Naive thymus-derived CD4-positive, alpha-beta T cell (primary cell): ENCODE measurements around the gene RIT2. TPM values are rescaled to one million over a fixed set of nuclear protein-coding genes. Genes with fewer than 3 reads are reported as not detected.

Experiments
- ATAC-seq: fragments of 150-1000 bp; cut with Tn5 transposase; 2 replicates; pipeline ENCODE4 v1.10.0; 2021; ENCODE audit warnings: mild to moderate bottlenecking, moderate library complexity
- CTCF ChIA-PET: fragments of 350-600 bp; sonication (Branson Sonifier 250); formaldehyde crosslinking; loops from one replicate; lab custom pipeline; 2021; ENCODE audit warnings: antibody characterized with exemption; lab: Charles Lee
- POLR2A ChIA-PET: fragments of 350-600 bp; sonication (Branson Sonifier 250); formaldehyde crosslinking; loops from one replicate; lab custom pipeline; 2021; ENCODE audit warnings: antibody characterized with exemption, inconsistent platforms; lab: Charles Lee
- DNase-seq, 9 donors: peaks; one replicate each; pipeline versions ENCODE4 v3.0.0 to v3.0.0-alpha.2; 2020 to 2022; ENCODE audit warnings: mixed read lengths in 1 of 9
- H3K27ac ChIP-seq: one replicate; pipeline ENCODE4 v1.7.0; 2013; ENCODE audit warnings: mild to moderate bottlenecking, low read depth, low read length, moderate library complexity
- H3K27me3 ChIP-seq, 2 donors: one replicate each; pipeline ENCODE4 v1.7.0; 2013; ENCODE audit warnings: low read length in 2 of 2, mild to moderate bottlenecking in 2 of 2, moderate library complexity in 2 of 2; ENCODE audit not compliant: control insufficient read depth in 2 of 2, insufficient read depth in 2 of 2
- H3K36me3 ChIP-seq, 3 experiments: 1 replicate in 2 of 3; 2 replicates in 1 of 3; pipeline ENCODE4 v1.7.0; 2013; ENCODE audit warnings: low read length in 3 of 3, mild to moderate bottlenecking in 3 of 3, moderate library complexity in 1 of 3; ENCODE audit not compliant: insufficient read depth in 3 of 3, control insufficient read depth in 2 of 3
- H3K4me1 ChIP-seq, 2 donors: one replicate each; pipeline ENCODE4 v1.7.0; 2013; ENCODE audit warnings: low read length in 2 of 2, mild to moderate bottlenecking in 2 of 2, moderate library complexity in 1 of 2; ENCODE audit not compliant: control insufficient read depth in 2 of 2, insufficient read depth in 2 of 2
- H3K4me3 ChIP-seq: 2 replicates; pipeline ENCODE4 v1.7.0; 2013; ENCODE audit warnings: mild to moderate bottlenecking, low read length
- H3K9me3 ChIP-seq, 3 experiments: 1 replicate in 2 of 3; 2 replicates in 1 of 3; pipeline ENCODE4 v1.7.0; 2013; ENCODE audit warnings: low read length in 3 of 3; ENCODE audit not compliant: control insufficient read depth in 2 of 3
- H3K27ac Mint-ChIP-seq, 9 donors: one replicate each; pipeline ENCODE4 v1.8.0; 2020 to 2022; ENCODE audit warnings: mixed read lengths in 9 of 9, mild to moderate bottlenecking in 8 of 9, moderate library complexity in 5 of 9, inconsistent platforms in 2 of 9
- H3K27me3 Mint-ChIP-seq, 5 donors: one replicate each; pipeline ENCODE4 v1.8.0; 2021 to 2022; ENCODE audit warnings: mixed read lengths in 5 of 5, mild to moderate bottlenecking in 1 of 5
- H3K36me3 Mint-ChIP-seq, 5 donors: one replicate each; pipeline ENCODE4 v1.8.0; 2020 to 2022; ENCODE audit warnings: mixed read lengths in 5 of 5, mild to moderate bottlenecking in 3 of 5, inconsistent platforms in 1 of 5
- H3K4me1 Mint-ChIP-seq, 7 donors: one replicate each; pipeline ENCODE4 v1.8.0; 2020 to 2022; ENCODE audit warnings: mixed read lengths in 7 of 7, mild to moderate bottlenecking in 3 of 7, inconsistent platforms in 1 of 7
- H3K4me3 Mint-ChIP-seq, 10 donors: one replicate each; pipeline ENCODE4 v1.8.0; 2020 to 2022; ENCODE audit warnings: mild to moderate bottlenecking in 10 of 10, mixed read lengths in 10 of 10, moderate library complexity in 6 of 10, inconsistent platforms in 2 of 10
- H3K9me3 Mint-ChIP-seq, 11 donors: one replicate each; pipeline ENCODE4 v1.8.0; 2020 to 2022; ENCODE audit warnings: mixed read lengths in 11 of 11, mild to moderate bottlenecking in 4 of 11, inconsistent platforms in 1 of 11, moderate library complexity in 1 of 11
- intact Hi-C, 2 donors: fragments of 100-400 bp; cut with micrococcal nuclease; formaldehyde crosslinking; loops; one replicate each; pipeline ENCODE4 v1.15.1; 2023
- polyA plus RNA-seq, 2 donors: library from polyadenylated mRNA; unstranded; fragments of 300-500 nt; fragmentation: Illumina TruSeq; gene quantifications; one replicate each; pipeline ENCODE4 v1.2.3, GENCODE V29; 2021
- total RNA-seq, 6 experiments: library from RNA in 5 of 6; stranded (reverse) in 5 of 6; gene quantifications; 1 replicate in 5 of 6; 2 replicates in 1 of 6; pipeline ENCODE4 v1.2.3 and lab custom pipeline; 2021 to 2026

RIT2 gene
- total and polyA plus RNA-seq, 7 experiments from 2014 or later = not detected

- DNase-seq (no peak), ATAC-seq (no peak)
- Mint-ChIP-seq H3K36me3 (no peaks in the 10 kb centered on the region), H3K9me3 (peaks cover 0 to 12% (median 0%) of the 10 kb centered on the region in 11 donors), H3K27ac (no peak overlapping the region), H3K4me1 (no peaks in the 10 kb centered on the region), H3K27me3 (no peaks in the 10 kb centered on the region), H3K4me3 (no peak overlapping the region)
- Histone ChIP-seq H3K27ac (no peak overlapping the region), H3K4me3 (no peak overlapping the region), H3K4me1 (no peaks in the 10 kb centered on the region), H3K27me3 (no peaks in the 10 kb centered on the region), H3K36me3 (no peaks in the 10 kb centered on the region), H3K9me3 (no peaks in the 10 kb centered on the region)
- intact Hi-C loops = no loop called here
- POLR2A ChIA-PET = no interaction called here
- CTCF ChIA-PET = no interaction called here
Measured at GRCh38 chr18:43049021-43049420, 66.5 kb downstream of the RIT2 start.

GRCh38 chr18:43046322-43046721 is 69.2 kb downstream of the RIT2 start:
- Histone ChIP-seq H3K36me3 (no peaks in the 10 kb centered on the region), H3K4me3 (no peak overlapping the region), H3K9me3 (no peaks in the 10 kb centered on the region), H3K27ac (no peak overlapping the region), H3K4me1 (no peaks in the 10 kb centered on the region), H3K27me3 (no peaks in the 10 kb centered on the region)
- H3K27me3 Mint-ChIP-seq = no peaks in the 10 kb centered on the region
- intact Hi-C loops = no loop called here
- no peaks in the 10 kb centered on the region for H3K4me1 Mint-ChIP-seq
- CTCF ChIA-PET = no interaction called here
- no peaks in the 10 kb centered on the region for H3K36me3 Mint-ChIP-seq
- H3K9me3 Mint-ChIP-seq = peaks cover 0 to 14% (median 2%) of the 10 kb centered on the region in 11 donors
- no peak for ATAC-seq
- H3K27ac Mint-ChIP-seq = no peak overlapping the region
- POLR2A ChIA-PET = no interaction called here
- H3K4me3 Mint-ChIP-seq = no peak overlapping the region
- DNase-seq = no peak

- Histone ChIP-seq H3K36me3 (no peaks in the 10 kb centered on the region), H3K9me3 (no peaks in the 10 kb centered on the region), H3K27ac (no peak overlapping the region), H3K4me1 (no peaks in the 10 kb centered on the region), H3K27me3 (no peaks in the 10 kb centered on the region), H3K4me3 (no peak overlapping the region)
- POLR2A ChIA-PET = no interaction called here
- intact Hi-C loops = no loop called here
- Mint-ChIP-seq H3K4me1 (no peaks in the 10 kb centered on the region), H3K27me3 (no peaks in the 10 kb centered on the region), H3K4me3 (no peak overlapping the region), H3K27ac (no peak overlapping the region), H3K9me3 (peaks cover 0 to 13% (median 5%) of the 10 kb centered on the region in 11 donors), H3K36me3 (no peaks in the 10 kb centered on the region)
- CTCF ChIA-PET = no interaction called here
- no peak for ATAC-seq
- no peak for DNase-seq
Measured at GRCh38 chr18:43043626-43044025, 71.9 kb downstream of the RIT2 start.

- Mint-ChIP-seq H3K27ac (no peak overlapping the region), H3K36me3 (no peaks in the 10 kb centered on the region), H3K27me3 (no peaks in the 10 kb centered on the region), H3K4me1 (no peaks in the 10 kb centered on the region), H3K4me3 (no peak overlapping the region), H3K9me3 (peaks cover 0 to 20% (median 8%) of the 10 kb centered on the region in 11 donors)
- ATAC-seq (no peak), DNase-seq (no peak)
- H3K4me3 ChIP-seq = no peak overlapping the region
- H3K4me1 ChIP-seq = no peaks in the 10 kb centered on the region
- intact Hi-C loops = no loop called here
- ChIA-PET POLR2A (no interaction called here), CTCF (no interaction called here)
- no peaks in the 10 kb centered on the region for H3K27me3 ChIP-seq
- H3K27ac ChIP-seq = no peak overlapping the region
- no peaks in the 10 kb centered on the region for H3K9me3 ChIP-seq
- no peaks in the 10 kb centered on the region for H3K36me3 ChIP-seq
Measured at GRCh38 chr18:43040281-43040680, 75.2 kb downstream of the RIT2 start.

GRCh38 chr18:43034683-43035500 is 80.6 kb downstream of the RIT2 start:
- no peaks in the 10 kb centered on the region for H3K27me3 Mint-ChIP-seq
- ChIA-PET CTCF (no interaction called here), POLR2A (no interaction called here)
- intact Hi-C loops = no loop called here
- no peak overlapping the region for H3K27ac Mint-ChIP-seq
- DNase-seq (no peak), ATAC-seq (no peak)
- H3K4me1 Mint-ChIP-seq = no peaks in the 10 kb centered on the region
- Histone ChIP-seq H3K36me3 (no peaks in the 10 kb centered on the region), H3K27me3 (no peaks in the 10 kb centered on the region), H3K27ac (no peak overlapping the region), H3K9me3 (no peaks in the 10 kb centered on the region), H3K4me1 (no peaks in the 10 kb centered on the region), H3K4me3 (no peak overlapping the region)
- H3K4me3 Mint-ChIP-seq = no peak overlapping the region
- H3K36me3 Mint-ChIP-seq = no peaks in the 10 kb centered on the region
- H3K9me3 Mint-ChIP-seq = peaks cover 0 to 28% (median 6%) of the 10 kb centered on the region in 11 donors

GRCh38 chr18:43031169-43031568 is 84.3 kb downstream of the RIT2 start:
- Mint-ChIP-seq H3K4me1 (no peaks in the 10 kb centered on the region), H3K27ac (no peak overlapping the region)
- no peak for ATAC-seq

GRCh38 chr18:43029414-43029813 is 86.1 kb downstream of the RIT2 start:
- Mint-ChIP-seq H3K27me3 (no peaks in the 10 kb centered on the region), H3K9me3 (peaks cover 0 to 9% (median 2%) of the 10 kb centered on the region in 11 donors), H3K4me3 (no peak overlapping the region), H3K27ac (no peak overlapping the region), H3K4me1 (no peaks in the 10 kb centered on the region), H3K36me3 (no peaks in the 10 kb centered on the region)
- POLR2A ChIA-PET = no interaction called here
- no peaks in the 10 kb centered on the region for H3K9me3 ChIP-seq
- ATAC-seq (no peak), DNase-seq (no peak)
- intact Hi-C loops = no loop called here
- no peak overlapping the region for H3K27ac ChIP-seq
- H3K36me3 ChIP-seq = no peaks in the 10 kb centered on the region
- H3K4me3 ChIP-seq = no peak overlapping the region
- CTCF ChIA-PET = no interaction called here
- no peaks in the 10 kb centered on the region for H3K27me3 ChIP-seq
- H3K4me1 ChIP-seq = no peaks in the 10 kb centered on the region

More at GRCh38 chr18:43031169-43031568, 84.3 kb downstream of the RIT2 start:
- H3K36me3 Mint-ChIP-seq = no peaks in the 10 kb centered on the region
- CTCF ChIA-PET = no interaction called here
- no peak overlapping the region for H3K27ac ChIP-seq
- no peak for DNase-seq
- POLR2A ChIA-PET = no interaction called here
- no peak overlapping the region for H3K4me3 ChIP-seq
- no peaks in the 10 kb centered on the region for H3K9me3 ChIP-seq
- H3K4me1 ChIP-seq = no peaks in the 10 kb centered on the region
- no peaks in the 10 kb centered on the region for H3K27me3 Mint-ChIP-seq
- H3K27me3 ChIP-seq = no peaks in the 10 kb centered on the region
- H3K36me3 ChIP-seq = no peaks in the 10 kb centered on the region
- H3K9me3 Mint-ChIP-seq = peaks cover 0 to 22% (median 2%) of the 10 kb centered on the region in 11 donors
- intact Hi-C loops = no loop called here
- no peak overlapping the region for H3K4me3 Mint-ChIP-seq
